ENCODE results near the gene CARD14. TPM values are rescaled to one million over a fixed set of nuclear protein-coding genes. Genes with fewer than 3 reads are reported as not detected.

CARD14 gene
- total RNA-seq, 1 experiment from 2014 or later: 0.09 TPM

DNA sequence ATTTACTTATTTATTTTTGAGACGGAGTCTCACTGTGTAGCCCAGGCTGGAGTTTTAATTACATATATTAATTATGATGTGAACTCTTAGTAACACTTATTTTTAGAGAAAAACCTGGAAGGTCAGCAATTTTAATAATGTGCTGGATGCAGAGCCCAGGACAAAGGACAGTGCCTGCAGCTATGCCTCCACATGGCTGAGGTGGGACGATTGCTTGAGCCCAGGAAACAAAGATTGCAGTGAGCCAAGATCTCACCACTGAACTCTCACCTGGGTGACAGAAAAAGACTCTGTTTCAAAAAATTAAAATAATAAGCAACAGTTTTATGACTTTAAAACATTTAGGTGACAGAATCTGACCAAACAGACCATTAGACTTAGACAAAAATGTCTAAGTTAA is 11.0 kb upstream of the CARD14 start:
- H3K9me3 ChIP-seq (ENCODE audit: low read depth, low read length, poor library complexity, severe bottlenecking): peaks cover 4% of the 10 kb centered on the region
- no peak for DNase-seq (ENCODE audit: low spot score)
- TF ChIP-seq EZH2 (IDR thresholded peaks at IDR 0.05; ENCODE audit: borderline replicate concordance, low read depth, low read length, poor library complexity, severe bottlenecking): no peak
- TF ChIP-seq, protein P1, sequence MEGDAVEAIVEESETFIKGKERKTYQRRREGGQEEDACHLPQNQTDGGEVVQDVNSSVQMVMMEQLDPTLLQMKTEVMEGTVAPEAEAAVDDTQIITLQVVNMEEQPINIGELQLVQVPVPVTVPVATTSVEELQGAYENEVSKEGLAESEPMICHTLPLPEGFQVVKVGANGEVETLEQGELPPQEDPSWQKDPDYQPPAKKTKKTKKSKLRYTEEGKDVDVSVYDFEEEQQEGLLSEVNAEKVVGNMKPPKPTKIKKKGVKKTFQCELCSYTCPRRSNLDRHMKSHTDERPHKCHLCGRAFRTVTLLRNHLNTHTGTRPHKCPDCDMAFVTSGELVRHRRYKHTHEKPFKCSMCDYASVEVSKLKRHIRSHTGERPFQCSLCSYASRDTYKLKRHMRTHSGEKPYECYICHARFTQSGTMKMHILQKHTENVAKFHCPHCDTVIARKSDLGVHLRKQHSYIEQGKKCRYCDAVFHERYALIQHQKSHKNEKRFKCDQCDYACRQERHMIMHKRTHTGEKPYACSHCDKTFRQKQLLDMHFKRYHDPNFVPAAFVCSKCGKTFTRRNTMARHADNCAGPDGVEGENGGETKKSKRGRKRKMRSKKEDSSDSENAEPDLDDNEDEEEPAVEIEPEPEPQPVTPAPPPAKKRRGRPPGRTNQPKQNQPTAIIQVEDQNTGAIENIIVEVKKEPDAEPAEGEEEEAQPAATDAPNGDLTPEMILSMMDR (conservative IDR thresholded peaks at IDR 0.05; ENCODE audit: low read depth, low read length): no peak
- H3K36me3 ChIP-seq (ENCODE audit: insufficient read depth, low read length, poor library complexity, severe bottlenecking): no peaks in the 10 kb centered on the region
- ChIA-PET CTCF (no interaction called here), POLR2A (ENCODE audit: low non-redundant PET) (no interaction called here)
- H3K4me3 ChIP-seq (ENCODE audit: low read depth, low read length, poor library complexity, severe bottlenecking): no peak overlapping the region
- intact Hi-C loops (cut with micrococcal nuclease; ENCODE audit: unreplicated experiment): no loop called here
- H3K27ac ChIP-seq (ENCODE audit: low read depth, low read length, poor library complexity, severe bottlenecking): no peak overlapping the region
- H3K27me3 ChIP-seq (replicated peaks; ENCODE audit: insufficient read depth, low read depth, low read length, poor library complexity): no peaks in the 10 kb centered on the region
- H3K4me1 ChIP-seq (ENCODE audit: insufficient read depth, low read length, poor library complexity, severe bottlenecking): peaks cover 5% of the 10 kb centered on the region
- no TSS peak for BruUV-seq (replicated peaks)

DNA sequence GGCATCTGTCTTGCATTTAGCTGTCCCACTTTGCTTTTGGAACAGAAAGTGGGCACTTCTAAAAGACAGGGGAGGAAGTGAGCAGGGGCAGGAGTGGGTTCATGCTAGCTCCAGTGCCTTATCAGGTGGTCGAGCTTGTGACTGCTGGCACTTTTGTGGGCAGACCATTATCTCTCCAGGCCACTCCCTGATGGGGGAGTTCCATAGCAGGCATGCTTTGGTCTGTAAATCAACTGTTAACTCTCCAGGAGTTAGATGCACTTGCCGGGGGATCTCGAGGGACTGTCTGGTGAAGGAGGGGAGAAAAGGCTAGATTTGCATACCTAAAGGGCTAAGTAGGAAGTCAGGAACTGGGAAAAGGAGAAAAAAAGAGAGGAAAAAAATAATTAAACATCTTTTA is 9.3 kb upstream of the CARD14 start:
- peaks cover 4% of the 10 kb centered on the region for H3K9me3 ChIP-seq (ENCODE audit: low read depth, low read length, poor library complexity, severe bottlenecking)
- DNase-seq (ENCODE audit: low spot score): no peak
- CTCF ChIA-PET: no interaction called here
- intact Hi-C loops (cut with micrococcal nuclease; ENCODE audit: unreplicated experiment): no loop called here
- no TSS peak for BruUV-seq (replicated peaks)
- H3K27ac ChIP-seq (ENCODE audit: low read depth, low read length, poor library complexity, severe bottlenecking): no peak overlapping the region
- POLR2A ChIA-PET (ENCODE audit: low non-redundant PET): no interaction called here
- H3K4me3 ChIP-seq (ENCODE audit: low read depth, low read length, poor library complexity, severe bottlenecking): no peak overlapping the region
- peaks cover 5% of the 10 kb centered on the region for H3K4me1 ChIP-seq (ENCODE audit: insufficient read depth, low read length, poor library complexity, severe bottlenecking)
- no peaks in the 10 kb centered on the region for H3K36me3 ChIP-seq (ENCODE audit: insufficient read depth, low read length, poor library complexity, severe bottlenecking)
- TF ChIP-seq EZH2 (IDR thresholded peaks at IDR 0.05; ENCODE audit: borderline replicate concordance, low read depth, low read length, poor library complexity, severe bottlenecking): no peak
- TF ChIP-seq, protein P1 (conservative IDR thresholded peaks at IDR 0.05; ENCODE audit: low read depth, low read length): no peak
- H3K27me3 ChIP-seq (replicated peaks; ENCODE audit: insufficient read depth, low read depth, low read length, poor library complexity): no peaks in the 10 kb centered on the region

DNA sequence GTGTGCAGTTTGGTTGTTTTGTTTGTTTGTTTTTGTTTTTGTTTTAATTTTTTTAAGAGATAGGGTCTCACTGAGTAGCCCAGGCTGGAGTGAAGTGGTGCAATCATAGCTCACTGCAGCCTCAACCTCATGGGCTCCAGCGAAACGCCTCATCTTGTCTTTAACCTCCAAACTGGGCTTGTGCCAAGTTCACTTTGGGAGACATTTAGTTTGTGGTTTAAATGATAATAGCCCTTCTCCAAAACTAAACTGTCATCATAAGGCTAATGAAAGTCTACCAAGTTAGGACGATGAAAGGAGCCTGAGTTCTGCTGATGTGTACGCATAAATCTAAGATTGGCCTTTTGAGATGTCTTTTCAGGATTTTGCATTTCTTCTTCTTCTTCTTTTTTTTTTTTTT is 6.5 kb upstream of the CARD14 start:
- Histone ChIP-seq H3K27me3 (replicated peaks; ENCODE audit: insufficient read depth, low read depth, low read length, poor library complexity) (no peaks in the 10 kb centered on the region), H3K9me3 (ENCODE audit: low read depth, low read length, poor library complexity, severe bottlenecking) (no peaks in the 10 kb centered on the region), H3K36me3 (ENCODE audit: insufficient read depth, low read length, poor library complexity, severe bottlenecking) (no peaks in the 10 kb centered on the region), H3K4me3 (ENCODE audit: low read depth, low read length, poor library complexity, severe bottlenecking) (no peak overlapping the region), H3K4me1 (ENCODE audit: insufficient read depth, low read length, poor library complexity, severe bottlenecking) (peaks cover 5% of the 10 kb centered on the region), H3K27ac (ENCODE audit: low read depth, low read length, poor library complexity, severe bottlenecking) (no peak overlapping the region)
- BruUV-seq (replicated peaks): no TSS peak
- CTCF ChIA-PET: no interaction called here
- intact Hi-C loops (cut with micrococcal nuclease; ENCODE audit: unreplicated experiment): no loop called here
- POLR2A ChIA-PET (ENCODE audit: low non-redundant PET): no interaction called here
- no peak for TF ChIP-seq EZH2 (IDR thresholded peaks at IDR 0.05; ENCODE audit: borderline replicate concordance, low read depth, low read length, poor library complexity, severe bottlenecking)
- TF ChIP-seq, protein P1 (conservative IDR thresholded peaks at IDR 0.05; ENCODE audit: low read depth, low read length): no peak
- DNase-seq (ENCODE audit: low spot score): no peak
